ENCODE results near the gene RNF20. TPM values are rescaled to one million over a fixed set of nuclear protein-coding genes. Genes with fewer than 3 reads are reported as not detected.

Gene RNF20
- total and polyA plus RNA-seq, 2 experiments from 2014 or later: 24.4 to 30.2 TPM

DNA sequence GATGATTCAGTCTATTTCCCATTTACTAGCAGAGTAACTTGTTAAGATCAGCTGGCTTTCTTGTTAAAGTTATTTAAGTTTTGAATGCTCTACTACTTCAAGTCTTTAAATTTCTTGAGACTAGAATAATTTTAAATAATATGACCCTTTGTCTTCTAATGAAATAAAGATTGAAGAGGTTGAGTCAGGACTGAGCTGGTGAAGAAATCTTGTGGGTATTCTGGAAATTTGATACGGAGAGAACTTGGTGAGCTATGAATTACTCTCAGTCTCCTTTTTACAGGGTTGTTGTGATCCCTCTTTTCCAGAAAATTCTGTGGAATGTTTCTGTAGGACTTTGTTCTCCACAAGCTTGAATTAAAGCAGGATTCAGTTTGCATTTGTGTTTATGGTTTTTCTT, 29.3 kb downstream of the RNF20 start:
- no peaks in the 10 kb centered on the region for H3K9me3 ChIP-seq (ENCODE audit: low read depth)
- TF ChIP-seq, protein P1, sequence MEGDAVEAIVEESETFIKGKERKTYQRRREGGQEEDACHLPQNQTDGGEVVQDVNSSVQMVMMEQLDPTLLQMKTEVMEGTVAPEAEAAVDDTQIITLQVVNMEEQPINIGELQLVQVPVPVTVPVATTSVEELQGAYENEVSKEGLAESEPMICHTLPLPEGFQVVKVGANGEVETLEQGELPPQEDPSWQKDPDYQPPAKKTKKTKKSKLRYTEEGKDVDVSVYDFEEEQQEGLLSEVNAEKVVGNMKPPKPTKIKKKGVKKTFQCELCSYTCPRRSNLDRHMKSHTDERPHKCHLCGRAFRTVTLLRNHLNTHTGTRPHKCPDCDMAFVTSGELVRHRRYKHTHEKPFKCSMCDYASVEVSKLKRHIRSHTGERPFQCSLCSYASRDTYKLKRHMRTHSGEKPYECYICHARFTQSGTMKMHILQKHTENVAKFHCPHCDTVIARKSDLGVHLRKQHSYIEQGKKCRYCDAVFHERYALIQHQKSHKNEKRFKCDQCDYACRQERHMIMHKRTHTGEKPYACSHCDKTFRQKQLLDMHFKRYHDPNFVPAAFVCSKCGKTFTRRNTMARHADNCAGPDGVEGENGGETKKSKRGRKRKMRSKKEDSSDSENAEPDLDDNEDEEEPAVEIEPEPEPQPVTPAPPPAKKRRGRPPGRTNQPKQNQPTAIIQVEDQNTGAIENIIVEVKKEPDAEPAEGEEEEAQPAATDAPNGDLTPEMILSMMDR (IDR thresholded peaks at IDR 0.05; ENCODE audit: low read depth, low read length): no peak
- H3K4me1 ChIP-seq (ENCODE audit: low read depth): no peaks in the 10 kb centered on the region
- no peaks in the 10 kb centered on the region for H3K27me3 ChIP-seq
- H3K4me3 ChIP-seq: no peak overlapping the region
- H3K27ac ChIP-seq: no peak overlapping the region
- peaks cover 30% of the 10 kb centered on the region for H3K36me3 ChIP-seq
- no peak for DNase-seq (ENCODE audit: low read depth in 1 of 2, low spot score in 1 of 2)

DNA sequence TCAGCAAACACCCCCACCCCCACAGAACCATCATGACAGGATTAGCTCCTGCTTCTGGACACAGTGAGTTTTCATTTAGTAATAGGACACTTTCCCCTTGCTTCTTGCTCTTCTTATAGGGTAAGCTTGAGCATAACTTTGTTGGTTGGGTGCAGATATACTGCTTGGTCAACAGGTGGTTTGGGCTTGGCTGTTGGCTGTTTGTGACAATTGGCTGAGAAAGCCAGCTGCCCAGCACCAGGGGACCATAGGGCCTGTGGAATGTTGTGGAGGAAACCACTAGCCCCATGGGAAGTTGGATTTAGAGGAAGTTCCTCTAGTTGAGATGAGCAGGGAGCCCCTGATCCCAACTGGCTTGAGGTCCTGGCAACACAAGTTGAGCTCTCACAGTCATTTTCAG, 30.6 kb downstream of the RNF20 start:
- Histone ChIP-seq H3K36me3 (peaks cover 27% of the 10 kb centered on the region), H3K27me3 (no peaks in the 10 kb centered on the region), H3K4me3 (no peak overlapping the region), H3K4me1 (ENCODE audit: low read depth) (no peaks in the 10 kb centered on the region), H3K27ac (no peak overlapping the region), H3K9me3 (ENCODE audit: low read depth) (no peaks in the 10 kb centered on the region)
- DNase-seq (ENCODE audit: low read depth in 1 of 2, low spot score in 1 of 2): no peak
- TF ChIP-seq, protein P1 (IDR thresholded peaks at IDR 0.05; ENCODE audit: low read depth, low read length): no peak

- H3K27ac ChIP-seq: no peak overlapping the region
- TF ChIP-seq, protein P1 (IDR thresholded peaks at IDR 0.05; ENCODE audit: low read depth, low read length): peak; percentile 44
- H3K9me3 ChIP-seq (ENCODE audit: low read depth): no peaks in the 10 kb centered on the region
- peak in 1 of 2 donors; percentile 37 for DNase-seq (ENCODE audit: low read depth in 1 of 2, low spot score in 1 of 2)
- peaks cover 14% of the 10 kb centered on the region for H3K36me3 ChIP-seq
- H3K27me3 ChIP-seq: no peaks in the 10 kb centered on the region
- H3K4me3 ChIP-seq: no peak overlapping the region
- no peaks in the 10 kb centered on the region for H3K4me1 ChIP-seq (ENCODE audit: low read depth)
Measured at GRCh38 chr9:101566904-101567724, 33.5 kb downstream of the RNF20 start.

GRCh38 chr9:101567725-101568350, 34.2 kb downstream of the RNF20 start:
- H3K27ac ChIP-seq: no peak overlapping the region
- H3K36me3 ChIP-seq: peaks cover 6% of the 10 kb centered on the region
- H3K27me3 ChIP-seq: no peaks in the 10 kb centered on the region
- H3K9me3 ChIP-seq (ENCODE audit: low read depth): no peaks in the 10 kb centered on the region
- TF ChIP-seq, protein P1 (IDR thresholded peaks at IDR 0.05; ENCODE audit: low read depth, low read length): no peak
- no peak overlapping the region for H3K4me3 ChIP-seq
- no peak for DNase-seq (ENCODE audit: low read depth in 1 of 2, low spot score in 1 of 2)
- H3K4me1 ChIP-seq (ENCODE audit: low read depth): no peaks in the 10 kb centered on the region

DNA sequence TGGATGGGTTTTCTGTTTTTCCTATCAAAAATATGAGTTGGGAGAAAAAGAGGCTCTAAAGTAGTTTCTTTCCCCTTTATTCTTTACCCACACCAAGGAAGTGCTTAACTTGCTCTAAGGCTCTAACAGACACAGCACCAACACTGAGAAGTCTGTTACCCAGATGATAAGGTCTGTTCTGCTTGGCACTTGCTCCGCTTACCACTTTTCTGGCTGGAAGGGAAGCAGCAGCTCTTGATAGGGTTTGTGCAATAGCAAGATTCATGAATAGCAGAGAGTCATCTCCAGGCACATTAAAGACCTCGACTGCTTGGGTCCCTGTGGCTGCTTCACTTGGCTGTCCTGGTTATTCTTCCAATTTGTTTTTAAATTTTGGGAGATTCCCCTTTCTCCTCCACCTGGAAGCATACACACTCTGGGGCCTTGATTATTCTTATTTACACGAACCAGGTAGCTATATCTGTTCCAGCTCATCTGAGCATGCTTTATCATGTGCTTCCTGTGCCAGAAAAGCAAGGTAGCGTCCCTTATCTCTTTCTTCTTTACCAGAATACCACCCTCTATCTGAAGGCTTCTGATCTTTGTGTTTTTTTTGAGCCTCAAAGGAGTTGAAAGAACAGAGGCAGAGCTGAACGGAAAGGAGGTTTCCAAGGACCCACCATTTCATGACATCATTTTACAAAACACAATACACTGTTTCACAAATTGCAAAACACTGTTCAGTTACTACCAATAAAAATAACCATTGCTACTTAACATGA, 36.3 kb downstream of the RNF20 start:
- Histone ChIP-seq H3K4me3 (no peak overlapping the region), H3K4me1 (ENCODE audit: low read depth) (no peaks in the 10 kb centered on the region), H3K27ac (no peak overlapping the region), H3K9me3 (ENCODE audit: low read depth) (no peaks in the 10 kb centered on the region), H3K36me3 (no peaks in the 10 kb centered on the region), H3K27me3 (no peaks in the 10 kb centered on the region)
- DNase-seq (ENCODE audit: low read depth in 1 of 2, low spot score in 1 of 2): peak in 1 of 2 donors; percentile 4
- TF ChIP-seq, protein P1 (IDR thresholded peaks at IDR 0.05; ENCODE audit: low read depth, low read length): no peak

Measured in cardiac muscle cell (in vitro differentiated cells and primary cell).